SH-SY5Y (cell line): Measurements from ENCODE around the gene CELF1.

Source experiments
- GATA2 ChIP-seq: IDR thresholded peaks from 2 replicates; pipeline ENCODE4 v1.6.1; 2011; ENCODE audit warnings: mild to moderate bottlenecking, low read depth, low read length
- GATA3 ChIP-seq: IDR thresholded peaks from 2 replicates; pipeline ENCODE4 v1.6.1; 2011; ENCODE audit warnings: low read depth, mild to moderate bottlenecking, low read length, moderate library complexity

GRCh38 chr11:47586098-47586855 lies 33.3 kb upstream of the CELF1 start, which contains the start of gene FAM180B:
- TF ChIP-seq GATA2 = no peak
- TF ChIP-seq GATA3 = no peak
